NCI-H1436 (cell line): ENCODE measurements around the gene C14orf93.
"Not testable (repeated sequence)": the region's sequence is repeated elsewhere in the genome, so short reads cannot be mapped to it uniquely, and the experiment has no call there.

Experiments used
- DNase-seq: peaks from one replicate; lab custom pipeline; 2025; lab: John Stamatoyannopoulos, UW

The C14orf93 gene

DNA sequence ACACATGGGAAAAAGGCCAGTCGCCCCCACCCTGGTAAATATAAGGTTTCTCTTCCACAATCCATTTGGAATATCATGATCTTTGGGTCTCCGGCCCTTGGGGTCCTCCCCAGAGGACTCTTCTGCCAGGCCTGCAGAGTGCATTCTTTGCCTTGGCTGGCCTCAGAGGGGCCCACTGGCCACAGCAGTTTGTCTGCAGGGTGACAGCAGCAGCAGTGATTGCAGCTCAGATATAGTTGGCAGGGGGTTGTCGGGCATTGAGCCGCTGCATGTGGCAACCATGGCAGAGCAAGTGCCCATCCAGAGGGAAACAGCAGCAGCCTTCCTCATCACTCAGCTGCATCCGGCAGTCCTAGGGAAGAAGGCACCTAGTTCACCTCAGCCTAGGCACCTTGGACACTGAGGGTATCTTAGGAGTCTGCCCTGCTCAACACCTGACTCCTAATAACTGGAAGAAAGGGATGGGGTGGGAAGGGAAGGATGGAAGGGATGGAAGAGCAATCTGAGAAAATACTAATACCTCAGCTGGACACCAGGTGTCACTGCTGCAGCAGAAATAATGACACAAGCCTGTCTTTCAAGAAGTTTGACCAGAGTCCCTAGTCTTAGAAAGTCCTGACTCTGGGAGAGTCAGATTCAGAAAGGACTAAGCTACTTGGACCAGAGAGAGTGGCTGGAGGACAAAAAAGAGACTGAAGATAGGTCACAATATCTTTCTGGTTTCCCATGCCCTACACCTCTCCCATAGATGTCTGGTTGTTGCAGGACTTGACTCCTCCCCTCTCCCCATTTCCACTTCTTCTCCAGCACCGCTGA, 36.5 kb downstream of the C14orf93 start:
- DNase-seq = peak; percentile 10

DNA sequence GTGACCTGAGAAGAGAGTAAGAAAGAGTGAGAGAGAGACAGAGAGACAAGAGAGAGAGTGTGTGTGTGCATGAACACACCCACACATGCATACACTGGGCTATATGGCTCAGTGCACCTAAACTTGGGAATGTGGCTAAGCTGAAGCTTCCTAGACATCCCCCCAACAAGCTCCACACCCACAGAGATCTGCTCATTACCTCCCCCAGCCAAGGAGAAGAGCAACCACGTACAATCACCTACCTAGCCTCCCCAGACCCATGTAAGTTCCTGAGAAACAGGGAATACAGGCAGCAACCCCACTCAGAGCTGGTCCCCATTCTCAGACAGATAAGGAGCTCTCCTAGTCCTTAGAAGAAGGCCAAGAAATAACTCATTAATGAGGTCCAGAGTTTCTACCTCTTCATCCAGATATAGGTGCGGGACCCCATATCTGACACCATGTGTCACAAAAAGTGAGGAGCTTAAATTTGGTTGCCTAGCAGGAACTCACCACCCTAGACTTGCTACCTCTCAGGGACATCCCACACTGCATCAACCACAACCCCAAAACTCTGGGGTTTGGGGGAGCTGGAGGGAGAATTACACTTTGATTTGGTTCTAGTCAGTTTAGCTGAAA, 37.5 kb downstream of the C14orf93 start:
- no peak for DNase-seq

DNA sequence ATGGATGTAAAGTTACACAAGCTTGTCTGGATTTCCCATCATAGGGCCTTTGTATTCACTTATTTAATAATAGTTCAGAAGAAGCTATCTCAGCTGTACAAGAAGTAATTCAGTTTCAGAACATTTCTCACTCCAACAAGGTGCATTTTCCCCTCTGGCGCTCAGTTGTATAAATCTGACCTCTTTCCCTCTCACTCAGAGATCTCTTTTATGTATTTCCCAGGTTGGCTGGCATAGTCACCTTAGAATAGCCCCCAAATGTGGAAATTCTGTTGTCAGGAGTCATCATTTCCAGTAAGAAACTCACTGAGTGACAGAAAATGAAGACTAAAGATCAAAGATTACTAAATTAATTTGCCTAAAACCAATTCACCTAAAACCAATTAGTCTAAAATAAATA, 38.8 kb downstream of the C14orf93 start:
- DNase-seq = no peak

DNA sequence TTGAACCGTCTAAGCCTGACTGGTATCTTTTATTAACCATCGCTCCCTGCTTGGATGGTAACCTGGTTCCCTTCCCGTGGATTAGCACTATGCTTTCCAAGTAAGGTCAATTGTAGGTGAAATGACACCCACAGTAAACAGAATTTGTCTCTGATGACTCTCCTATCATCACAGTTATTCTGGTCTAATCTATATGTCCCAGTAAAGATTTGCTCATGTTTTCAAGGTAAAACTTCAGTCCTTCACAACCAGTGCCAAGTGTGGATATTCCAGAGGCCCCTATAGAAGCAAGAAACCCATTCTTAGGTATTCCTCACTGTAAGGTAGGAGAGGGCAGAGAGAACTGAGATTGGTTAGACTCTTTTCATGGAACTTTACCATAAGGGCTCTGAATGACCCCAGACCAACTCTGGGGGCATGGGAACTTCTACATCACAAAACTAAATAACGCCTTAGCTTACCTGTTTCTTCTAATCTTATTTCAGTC, 43.1 kb downstream of the C14orf93 start:
- no peak for DNase-seq

DNA sequence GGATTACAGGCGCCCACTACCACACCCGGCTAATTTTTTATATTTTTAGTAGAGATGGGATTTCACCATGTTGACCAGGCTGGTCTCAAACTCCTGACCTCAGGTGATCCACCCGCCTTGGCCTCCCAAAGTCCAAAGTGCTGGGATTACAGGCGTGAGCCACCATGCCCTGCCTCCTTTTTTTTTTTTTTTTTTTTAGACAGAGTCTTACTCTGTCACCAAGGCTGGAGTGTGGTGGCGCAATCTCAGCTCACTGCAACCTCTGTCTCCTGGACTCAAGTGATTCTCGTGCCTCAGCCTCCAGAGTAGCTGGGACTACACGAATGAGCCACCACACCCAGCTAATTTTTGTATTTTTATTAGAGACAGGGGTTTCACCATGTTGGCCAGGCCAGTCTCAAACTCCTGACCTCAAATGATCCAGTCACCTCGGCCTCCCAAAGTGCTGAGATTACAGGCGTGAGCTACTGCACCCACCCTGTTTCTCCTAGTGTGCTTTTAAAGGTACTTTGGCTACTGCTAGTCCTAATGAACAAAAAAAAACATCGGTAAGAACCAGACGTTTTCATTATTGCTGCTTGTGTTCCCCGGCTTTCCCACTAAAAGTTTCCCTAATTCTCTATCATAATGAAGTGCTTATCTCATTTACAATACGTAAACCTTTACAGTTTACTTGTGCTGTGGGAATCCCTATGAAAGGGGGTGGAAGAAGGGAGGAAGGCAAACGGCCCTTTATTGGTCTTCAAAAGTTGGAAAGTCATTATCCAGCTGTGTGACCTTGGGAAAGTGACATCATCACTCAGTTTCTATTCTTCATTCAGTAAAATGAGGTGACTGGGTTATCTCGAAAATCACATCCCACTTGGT, 43.8 kb downstream of the C14orf93 start:
- not testable (repeated sequence) for DNase-seq

DNA sequence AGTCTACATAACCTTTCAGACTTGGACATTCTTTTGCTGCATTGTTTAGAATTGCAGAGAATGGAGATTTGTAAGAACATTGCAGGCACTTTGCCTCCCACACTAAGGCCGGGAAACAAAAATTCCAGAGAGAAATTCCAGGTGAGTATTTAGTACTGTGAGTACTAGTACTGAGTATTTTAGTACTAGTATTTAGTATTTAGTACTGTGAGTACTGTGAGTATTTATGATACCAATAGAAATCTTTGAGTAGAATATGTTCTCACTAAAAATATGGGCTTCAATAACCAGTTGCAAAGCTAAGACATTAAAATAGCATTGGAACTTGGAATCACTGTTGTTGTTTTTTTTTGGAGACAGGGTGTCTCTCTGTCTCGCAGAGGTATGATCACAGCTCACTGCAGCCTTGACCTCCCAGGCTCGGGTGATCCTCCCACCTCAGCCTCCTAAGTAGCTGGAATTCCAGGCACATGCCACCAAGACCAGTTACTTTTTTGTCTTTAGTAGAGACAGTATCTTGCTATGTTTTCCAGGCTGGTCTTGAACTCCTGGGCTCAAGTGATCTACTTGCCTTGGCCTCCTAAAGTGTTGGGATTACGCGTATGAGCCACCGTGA, 47.8 kb downstream of the C14orf93 start:
- no peak for DNase-seq

DNA sequence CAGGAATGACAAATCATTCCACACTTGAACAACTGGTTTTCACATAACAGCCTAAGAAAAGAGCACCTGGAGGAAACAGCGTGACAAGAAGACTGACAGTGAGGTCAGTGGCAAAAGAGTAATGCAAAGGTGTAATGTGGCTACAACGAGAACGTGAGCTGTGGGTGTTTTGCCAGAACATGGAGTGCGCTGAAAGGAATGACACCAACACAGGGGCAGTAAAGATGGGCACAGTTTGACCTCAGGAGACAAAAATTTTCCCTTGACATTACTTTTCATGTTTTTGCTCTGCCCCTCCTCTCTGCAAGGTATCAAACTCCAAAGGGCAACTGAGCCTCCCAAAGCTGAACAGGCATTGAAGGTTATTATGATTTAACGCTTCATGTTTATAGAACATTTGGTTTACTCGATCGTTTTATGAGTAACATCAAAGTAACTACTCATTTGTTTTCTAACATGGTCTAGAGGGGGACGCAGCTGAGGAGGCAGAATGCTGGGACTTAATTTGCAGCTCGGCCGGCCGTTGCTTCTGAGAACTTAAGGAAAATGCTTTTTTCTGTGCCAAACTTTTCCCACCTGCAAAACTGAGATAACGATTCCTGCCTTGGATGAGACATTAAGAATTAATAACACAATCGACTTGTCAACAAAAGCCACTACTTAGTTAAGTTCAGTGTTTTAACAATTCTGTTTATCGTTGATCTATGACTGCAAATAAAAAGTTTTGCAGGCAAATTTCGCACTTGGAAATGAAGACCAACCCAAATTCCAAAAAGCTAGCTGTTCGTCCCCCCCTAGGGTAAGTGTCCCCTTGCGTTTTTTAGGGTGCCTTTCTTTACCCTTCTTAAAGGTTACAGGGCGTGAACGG, 54.0 kb downstream of the C14orf93 start:
- no peak for DNase-seq

DNA sequence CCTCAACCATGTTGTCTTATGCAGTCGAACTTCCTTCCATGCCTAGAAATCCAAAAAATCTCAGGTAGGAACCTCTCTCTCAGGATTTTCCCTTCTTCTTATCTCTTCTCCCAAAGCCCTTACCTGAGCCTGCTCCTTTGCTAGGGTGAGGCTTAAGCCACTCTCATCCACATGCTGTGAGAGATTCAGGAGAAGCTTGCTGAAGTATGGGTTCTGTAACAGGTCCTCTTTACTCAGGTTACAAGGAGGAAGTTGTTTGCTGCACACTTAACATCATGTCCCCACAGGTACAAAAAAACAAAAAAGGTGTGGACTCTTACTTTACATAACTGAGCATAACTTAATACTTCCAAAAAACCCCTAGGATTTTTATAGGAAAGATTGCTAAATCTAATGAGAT, 57.5 kb downstream of the C14orf93 start:
- no peak for DNase-seq

DNA sequence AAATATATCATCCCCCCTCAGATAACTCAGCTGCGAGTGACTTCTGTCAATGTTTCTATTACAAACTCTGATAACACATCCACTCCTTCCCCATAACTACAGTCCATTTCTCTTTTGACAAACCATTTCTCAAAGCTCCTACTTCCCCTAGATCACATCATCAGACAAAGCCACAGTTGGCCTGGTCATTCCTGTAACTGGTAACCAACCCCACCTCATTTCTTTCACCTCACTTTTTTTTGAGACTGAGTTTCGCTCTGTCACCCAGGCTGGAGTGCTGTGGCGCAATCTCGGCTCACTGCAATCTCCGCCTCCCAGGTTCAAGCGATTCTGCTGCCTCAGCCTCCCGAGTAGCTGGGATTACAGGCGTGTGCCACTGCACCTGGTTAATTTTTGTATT, 58.1 kb downstream of the C14orf93 start:
- not testable (repeated sequence) for DNase-seq

DNA sequence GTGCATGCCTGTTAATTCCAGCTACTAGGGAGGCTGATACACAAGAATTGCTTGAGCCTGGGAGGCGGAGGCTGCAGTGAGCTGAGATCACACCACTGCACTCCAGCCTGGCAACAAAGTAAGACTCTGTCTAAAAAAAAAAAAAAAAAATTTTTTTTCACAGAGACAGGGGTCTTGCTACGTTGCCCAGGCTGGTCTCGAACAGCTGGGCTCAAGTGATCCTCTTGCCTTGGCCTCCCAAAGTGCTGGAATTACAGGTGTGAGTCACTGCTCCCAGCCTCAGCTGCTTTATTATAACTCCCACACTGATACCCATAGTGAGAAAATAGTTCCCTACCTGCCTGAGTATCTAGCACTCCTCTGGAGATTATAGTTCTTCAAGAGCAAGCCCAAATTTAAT, 64.3 kb downstream of the C14orf93 start:
- no peak for DNase-seq

DNA sequence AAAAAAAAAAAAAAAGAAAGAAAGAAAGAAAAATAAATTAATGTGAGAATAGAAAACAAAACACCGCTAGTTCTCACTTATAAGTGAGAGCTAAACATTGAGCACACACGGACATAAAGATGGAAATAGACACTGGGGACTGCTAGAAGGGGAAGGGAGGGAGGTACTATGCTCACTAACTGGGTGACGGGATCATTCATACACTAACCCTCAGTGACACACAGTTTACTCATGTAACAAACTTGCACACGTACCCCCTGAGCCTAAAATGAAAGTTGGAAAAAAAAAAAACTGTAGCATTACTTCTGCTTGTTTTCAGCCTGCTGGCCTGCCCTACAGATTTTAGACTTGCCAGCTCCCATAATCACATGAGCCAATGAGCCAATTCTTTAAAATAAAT, 70.3 kb downstream of the C14orf93 start:
- DNase-seq = no peak
